Measurements from ENCODE around the gene FAM228A.
"Not testable (repeated sequence)": the region's sequence is repeated elsewhere in the genome, so short reads cannot be mapped to it uniquely, and the experiment has no call there.

The FAM228A gene

GRCh38 chr2:24191848-24192247, 17.0 kb downstream of the FAM228A start:
- FAIRE-seq, result no peak

- not testable (repeated sequence) for FAIRE-seq
These were observed 22.4 kb downstream of the FAM228A start for GRCh38 chr2:24197213-24197612.

DNA sequence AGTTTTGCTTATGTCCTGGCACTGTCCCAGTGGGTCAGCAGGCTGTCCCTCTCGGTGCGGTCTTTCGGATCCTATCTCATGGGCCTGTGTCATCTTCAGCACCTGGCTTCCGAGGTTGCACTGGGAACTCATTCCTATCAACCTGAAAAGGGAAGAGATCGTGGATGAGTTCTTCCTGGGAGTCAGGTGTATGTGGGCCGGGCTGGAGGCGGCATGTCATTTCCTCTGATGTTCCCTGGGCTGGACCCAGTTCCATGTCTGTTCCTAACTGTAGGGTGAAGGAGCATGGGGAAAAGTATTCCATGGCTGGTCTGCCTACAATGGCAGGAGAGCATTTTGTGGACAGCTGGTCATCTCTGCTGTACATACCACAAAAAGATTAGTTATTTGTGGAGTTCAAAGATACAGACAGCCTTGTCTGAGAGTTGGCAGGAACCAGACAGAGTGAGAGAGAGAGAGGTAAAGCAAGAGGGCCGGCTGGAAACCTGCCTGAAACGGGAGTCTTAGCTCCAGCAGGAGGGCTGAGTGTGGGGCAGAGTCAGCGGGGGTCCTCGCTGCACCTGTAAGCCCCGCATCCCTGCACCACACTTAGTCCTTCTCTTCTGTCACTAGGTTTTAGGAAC, 25.2 kb downstream of the FAM228A start:
- no peak for FAIRE-seq

DNA sequence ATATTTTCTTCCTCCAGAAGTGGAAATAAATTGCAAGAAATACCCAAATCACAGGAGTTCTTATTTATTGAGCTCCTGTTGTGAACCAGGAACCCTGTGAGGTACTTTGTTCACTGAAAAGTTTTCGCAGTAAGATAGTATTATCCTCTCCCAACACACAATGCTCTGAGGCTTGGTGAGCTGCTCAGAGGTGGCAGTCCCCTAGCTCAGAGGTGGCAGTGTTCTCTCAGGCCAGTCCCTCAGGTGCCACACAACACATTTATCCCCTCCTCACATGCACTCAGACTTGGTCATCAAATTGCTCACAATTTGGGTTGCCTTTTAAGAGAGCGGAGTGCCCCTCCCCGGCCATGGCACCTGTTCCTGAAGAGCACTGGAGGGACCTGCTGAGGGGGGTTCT, 25.9 kb downstream of the FAM228A start:
- no peak for FAIRE-seq

- FAIRE-seq, result no peak
These were observed 28.4 kb downstream of the FAM228A start for GRCh38 chr2:24203029-24203786.

DNA sequence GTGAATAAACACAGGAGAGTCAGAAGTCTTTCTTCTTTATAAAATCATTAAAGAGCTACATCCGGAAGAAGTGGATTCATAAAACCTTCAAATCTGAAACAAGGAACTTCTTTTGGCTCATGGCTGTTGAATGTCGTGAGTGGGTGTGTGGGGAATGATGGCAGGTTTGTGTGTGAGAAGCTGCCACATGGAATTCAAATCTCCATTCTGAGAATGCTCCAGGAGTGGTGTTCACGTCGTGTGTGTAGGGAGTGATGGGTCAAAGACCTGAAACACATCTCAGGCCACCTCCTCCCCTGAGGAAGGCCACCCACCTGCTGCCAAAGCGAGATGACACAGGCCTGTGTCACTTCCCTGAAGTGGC, 28.9 kb downstream of the FAM228A start:
- no peak for FAIRE-seq

- FAIRE-seq, result no peak
These were observed 29.7 kb downstream of the FAM228A start for GRCh38 chr2:24204505-24204904.

DNA sequence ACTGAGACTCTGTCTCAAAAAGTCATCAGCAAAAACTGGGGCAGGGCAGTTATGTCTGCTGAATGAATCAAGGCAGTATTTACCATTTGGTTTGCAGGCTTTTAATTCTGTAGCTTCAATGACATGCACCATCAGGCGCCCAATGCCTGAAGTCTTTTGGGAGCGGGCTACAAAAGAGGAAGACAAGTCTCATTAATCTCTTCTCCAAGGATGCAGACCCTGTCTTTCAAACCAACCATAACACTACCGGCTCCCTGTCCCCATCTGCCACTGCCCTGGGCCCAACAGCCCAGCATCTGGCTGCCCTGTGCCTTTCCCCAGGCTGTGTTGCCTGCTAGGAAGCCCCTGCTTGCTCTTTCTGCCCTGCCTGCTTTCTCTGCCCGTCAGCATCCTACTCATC, 30.3 kb downstream of the FAM228A start:
- FAIRE-seq, result no peak

GRCh38 chr2:24206242-24206641, 31.4 kb downstream of the FAM228A start:
- no peak for FAIRE-seq

- no peak for FAIRE-seq
These were observed 31.9 kb downstream of the FAM228A start for GRCh38 chr2:24206714-24207113.

DNA sequence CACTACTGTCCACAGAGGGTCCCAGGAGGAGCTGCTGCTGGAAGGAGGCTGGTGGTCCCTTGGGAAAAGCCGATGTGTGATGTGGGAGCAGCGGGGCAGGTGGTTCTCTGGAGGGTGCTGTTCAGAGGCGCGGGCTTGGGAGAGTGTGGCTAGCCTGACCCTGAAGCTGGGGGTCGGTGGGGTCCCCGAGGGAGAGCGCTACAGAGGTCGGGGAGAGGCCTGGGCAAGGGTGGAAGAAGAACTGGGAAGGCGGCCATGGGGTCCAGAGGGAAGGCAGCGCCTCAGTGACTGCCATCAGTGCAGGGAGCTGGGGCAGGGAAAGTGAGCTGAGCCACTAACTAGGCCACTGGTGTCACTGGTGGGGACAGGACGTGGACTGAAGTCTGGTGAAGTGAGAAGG, 32.5 kb downstream of the FAM228A start:
- FAIRE-seq, result no peak

- FAIRE-seq, result no peak
These were observed 33.6 kb downstream of the FAM228A start for GRCh38 chr2:24208490-24208889.

DNA sequence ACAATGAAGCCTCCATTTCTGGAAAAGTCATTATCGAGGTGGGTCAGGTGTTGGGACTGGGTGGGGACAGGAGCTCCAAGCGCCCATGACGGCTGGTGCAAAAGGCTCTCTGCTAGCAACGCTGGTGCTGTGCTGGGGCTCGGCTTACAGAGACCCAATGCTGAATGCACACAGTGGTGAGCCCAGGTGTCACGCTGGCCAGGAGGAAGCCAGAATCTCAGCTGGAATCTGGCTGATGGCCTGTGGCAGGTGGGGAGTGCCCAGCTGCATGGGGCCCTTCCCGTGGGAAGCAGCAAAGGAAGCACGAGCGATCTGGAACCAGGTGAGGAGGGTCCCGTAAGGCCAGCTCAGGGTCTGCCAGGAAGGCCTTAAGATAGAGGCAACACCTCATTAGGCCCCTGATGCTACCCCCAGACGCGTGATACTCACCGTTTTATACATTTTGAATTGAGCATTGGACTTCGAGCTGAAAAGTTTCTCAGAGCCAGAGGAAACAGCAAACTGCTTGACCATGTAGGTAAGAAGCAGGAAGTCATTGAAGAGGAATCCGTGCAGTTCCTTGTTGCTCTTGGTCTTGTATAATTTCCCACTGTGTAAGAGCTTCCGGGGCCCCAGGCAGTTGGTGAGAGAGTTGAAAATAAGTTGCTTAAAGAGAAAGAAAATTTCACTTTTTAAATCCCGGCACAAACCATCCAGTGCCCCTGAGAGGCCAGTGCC, 34.7 kb downstream of the FAM228A start:
- no peak for FAIRE-seq

DNA sequence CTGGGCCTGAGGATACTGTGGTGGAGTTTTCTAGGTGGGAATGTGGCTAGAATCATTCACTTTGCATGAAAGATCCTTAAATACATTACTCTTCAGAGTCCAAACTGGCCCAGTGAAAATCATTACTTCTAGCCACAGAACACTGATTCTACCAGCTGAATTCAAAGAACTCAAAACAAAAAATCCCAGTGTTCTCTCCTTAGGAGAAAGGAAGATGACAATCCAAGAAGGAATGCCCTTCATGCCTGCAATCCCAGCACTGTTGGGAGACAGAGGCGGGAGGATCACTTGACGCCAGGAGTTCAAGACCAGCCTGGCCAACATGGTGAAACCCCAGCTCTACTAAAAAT, 35.2 kb downstream of the FAM228A start:
- FAIRE-seq, result no peak

DNA sequence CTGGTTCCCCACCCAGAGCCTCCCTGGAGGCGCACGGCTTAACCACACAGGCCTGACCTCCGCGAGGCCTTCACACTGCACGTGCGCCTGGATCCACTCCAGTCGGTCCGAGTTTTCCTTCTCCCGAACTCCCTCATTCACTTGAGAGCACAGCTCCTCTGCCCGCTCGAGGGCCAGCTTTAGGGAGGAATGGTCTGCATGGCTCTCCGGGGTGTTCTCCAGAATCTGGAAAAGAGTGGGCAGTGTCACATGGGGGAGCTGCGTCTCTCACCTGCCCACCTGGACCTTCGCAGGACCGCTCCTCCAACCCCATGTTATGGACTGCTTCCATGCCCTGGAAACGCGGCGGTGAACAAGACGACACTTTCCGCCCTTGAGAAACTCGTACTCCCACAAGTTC, 35.9 kb downstream of the FAM228A start:
- FAIRE-seq, result no peak

- FAIRE-seq, result no peak
These were observed 36.6 kb downstream of the FAM228A start for GRCh38 chr2:24211408-24211807.

DNA sequence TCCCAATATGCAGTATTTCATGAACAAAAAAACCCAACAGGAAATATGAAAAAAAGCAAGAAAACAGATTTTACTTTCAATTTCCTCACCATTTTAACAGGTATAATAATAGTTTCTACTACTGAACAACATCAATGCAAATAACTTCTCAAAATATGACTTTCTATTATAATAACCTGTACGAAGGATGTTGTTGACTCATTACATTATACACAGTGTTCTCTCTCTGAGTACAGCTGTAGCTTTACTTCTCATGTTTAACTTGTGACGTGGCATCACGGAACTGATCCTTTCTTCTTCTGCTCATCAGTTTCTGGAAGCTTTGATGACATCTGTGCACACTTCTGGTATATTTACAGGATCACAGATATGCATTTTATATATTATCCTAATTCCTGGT, 40.0 kb downstream of the FAM228A start:
- no peak for FAIRE-seq

DNA sequence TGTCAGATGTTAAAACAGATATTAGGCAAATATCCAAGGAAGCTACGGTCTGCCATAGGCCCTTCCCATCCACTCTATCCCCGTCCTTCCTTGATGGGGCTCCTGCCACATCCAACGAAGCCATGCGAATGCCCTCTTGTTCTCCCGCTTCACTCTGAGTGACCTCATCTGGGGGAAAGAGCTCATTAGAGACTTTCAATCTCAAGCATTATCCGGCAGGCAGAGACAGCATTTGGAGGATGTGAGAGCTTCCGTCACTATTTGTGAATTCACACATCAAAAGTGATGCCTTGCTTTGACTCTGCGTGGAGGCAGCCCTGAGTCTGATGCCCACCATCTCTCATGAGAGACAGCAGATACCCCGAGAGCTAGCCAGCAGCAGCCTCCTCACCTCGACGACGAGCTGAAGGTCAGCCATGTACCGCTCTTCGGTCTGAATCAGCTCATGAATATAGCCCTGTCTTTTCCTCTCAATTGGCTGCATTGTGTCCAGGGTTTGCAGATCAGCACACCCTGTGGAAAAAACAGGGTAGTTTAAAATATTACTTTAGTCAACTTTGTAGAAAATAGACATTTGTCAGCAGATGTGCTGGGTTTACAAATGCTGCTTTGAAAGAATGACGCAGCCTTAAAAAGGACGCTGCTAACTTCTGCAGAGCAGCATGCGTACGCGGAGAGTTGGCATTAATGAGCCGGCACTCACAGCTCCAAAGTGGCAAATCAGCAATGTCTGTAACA, 45.9 kb downstream of the FAM228A start:
- no peak for FAIRE-seq

GRCh38 chr2:24221343-24222050, 46.6 kb downstream of the FAM228A start:
- FAIRE-seq, result no peak

DNA sequence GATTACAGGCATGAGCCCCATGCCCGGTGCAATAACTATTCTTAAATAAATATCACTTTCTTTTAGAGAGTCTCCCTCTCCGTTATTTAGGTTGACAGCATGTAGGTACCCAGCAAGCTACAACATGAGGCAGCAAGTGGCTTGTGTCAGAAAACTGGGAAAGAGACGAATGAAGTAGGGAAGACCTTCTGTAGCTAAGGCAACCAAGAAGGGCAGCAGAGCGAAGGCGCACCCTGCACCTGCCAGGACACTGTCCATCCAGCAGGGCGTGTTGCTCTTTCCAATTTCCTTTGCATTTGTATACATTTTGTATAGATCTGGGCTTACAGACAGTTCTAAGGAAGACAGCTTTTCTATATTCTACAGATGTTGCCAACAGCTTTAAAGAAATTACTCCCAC, 48.1 kb downstream of the FAM228A start:
- FAIRE-seq, result no peak

GRCh38 chr2:24225499-24226242, 50.8 kb downstream of the FAM228A start:
- no peak for FAIRE-seq

DNA sequence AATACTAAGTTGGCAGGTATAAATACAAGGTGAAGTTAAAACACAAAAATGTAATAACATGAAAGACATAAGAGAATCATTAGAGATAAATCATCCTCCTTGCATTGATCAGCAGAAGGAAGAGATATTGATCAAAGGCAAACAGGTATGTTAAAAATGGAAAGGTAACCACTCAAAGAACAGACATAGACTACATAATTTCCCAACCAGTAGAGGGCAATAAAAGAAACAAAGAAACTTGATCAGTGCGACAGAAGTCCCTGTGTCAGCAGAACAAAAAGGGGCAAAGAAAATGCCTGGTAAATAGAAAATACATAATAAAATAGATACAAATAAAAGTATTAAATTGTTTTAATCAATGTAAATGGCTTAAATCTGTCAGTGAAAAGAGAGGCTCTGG, 53.6 kb downstream of the FAM228A start:
- FAIRE-seq, result peak; percentile 97
